GM23338 (cell line): Measurements from ENCODE around the gene SMIM33. TPM values are rescaled to one million over a fixed set of nuclear protein-coding genes. Genes with fewer than 3 reads are reported as not detected.

ENCODE experiments used
- ATAC-seq: fragments of 200-7000 bp; cut with Tn5 transposase; 3 replicates; pipeline ENCODE4 v1.9.1; 2020
- DNase-seq: peaks from one replicate; pipeline ENCODE4 v3.0.0-alpha.2; 2015; ENCODE audit warnings: low spot score
- H2AFZ ChIP-seq: fragments of 200-600 bp; sonication (generic); 2 replicates; pipeline ENCODE4 v1.8.0; 2016; ENCODE audit warnings: antibody characterized with exemption, mild to moderate bottlenecking, moderate library complexity
- H3F3A ChIP-seq: fragments of 200-600 bp; sonication (generic); replicated peaks from 2 replicates; pipeline ENCODE4 v1.8.0; 2017; ENCODE audit warnings: antibody characterized with exemption, mixed run types, low read depth
- H3K27ac ChIP-seq: fragments of 200-600 bp; sonication (generic); 2 replicates; pipeline ENCODE4 v1.6.1; 2016; ENCODE audit warnings: low read depth
- H3K27me3 ChIP-seq: fragments of 200-600 bp; sonication (generic); 2 replicates; pipeline ENCODE4 v1.8.0; 2016; ENCODE audit warnings: mild to moderate bottlenecking, mixed run types, moderate library complexity; ENCODE audit not compliant: insufficient read depth
- H3K36me3 ChIP-seq: fragments of 200-600 bp; sonication (generic); 2 replicates; pipeline ENCODE4 v1.8.0; 2016; ENCODE audit warnings: mild to moderate bottlenecking; ENCODE audit not compliant: insufficient read depth
- H3K4me1 ChIP-seq: fragments of 200-600 bp; sonication (generic); 2 replicates; pipeline ENCODE4 v1.8.0; 2016; ENCODE audit warnings: mild to moderate bottlenecking, moderate library complexity; ENCODE audit not compliant: insufficient read depth
- H3K4me2 ChIP-seq: fragments of 200-600 bp; sonication (generic); 2 replicates; pipeline ENCODE4 v1.7.1; 2017; ENCODE audit warnings: mixed run types
- H3K4me3 ChIP-seq: fragments of 200-600 bp; sonication (generic); 2 replicates; pipeline ENCODE4 v1.6.1; 2016; ENCODE audit warnings: mixed run types
- H3K79me2 ChIP-seq: fragments of 200-600 bp; sonication (generic); replicated peaks from 2 replicates; pipeline ENCODE4 v1.8.0; 2017; ENCODE audit warnings: mild to moderate bottlenecking; ENCODE audit not compliant: insufficient read depth
- H3K9me2 ChIP-seq: fragments of 200-600 bp; sonication (generic); 2 replicates; pipeline ENCODE4 v1.8.0; 2017; ENCODE audit not compliant: insufficient read depth
- H4K20me1 ChIP-seq: fragments of 200-600 bp; sonication (generic); replicated peaks from 2 replicates; pipeline ENCODE4 v1.8.0; 2017; ENCODE audit warnings: mild to moderate bottlenecking; ENCODE audit not compliant: insufficient read depth
- H3K27ac Mint-ChIP-seq: 2 replicates; pipeline ENCODE4 v1.8.0; 2020; ENCODE audit warnings: inconsistent platforms, mild to moderate bottlenecking, moderate library complexity, mixed read lengths
- H3K27me3 Mint-ChIP-seq: 3 replicates; pipeline ENCODE4 v1.8.0; 2022; ENCODE audit warnings: low read depth, mild to moderate bottlenecking, moderate library complexity, mixed read lengths, inconsistent platforms; ENCODE audit not compliant: insufficient read depth, poor library complexity
- H3K36me3 Mint-ChIP-seq: 3 replicates; pipeline ENCODE4 v1.8.0; 2021; ENCODE audit warnings: low read depth, mild to moderate bottlenecking, inconsistent platforms, moderate library complexity, mixed read lengths
- H3K4me1 Mint-ChIP-seq: 3 replicates; pipeline ENCODE4 v1.8.0; 2020; ENCODE audit warnings: mild to moderate bottlenecking, inconsistent platforms, mixed read lengths
- H3K4me3 Mint-ChIP-seq: 3 replicates; pipeline ENCODE4 v1.8.0; 2021; ENCODE audit warnings: moderate library complexity, mild to moderate bottlenecking, inconsistent platforms, mixed read lengths
- H3K9me3 Mint-ChIP-seq: 3 replicates; pipeline ENCODE4 v1.8.0; 2020; ENCODE audit warnings: moderate library complexity, mild to moderate bottlenecking, inconsistent platforms, mixed read lengths
- CREB1 ChIP-seq: fragments of 250-450 bp; sonication (Bioruptor Pico); IDR thresholded peaks from 2 replicates; pipeline ENCODE4 v1.5.0; 2020; ENCODE audit warnings: low read depth, mild to moderate bottlenecking, moderate library complexity
- EZH2 ChIP-seq: fragments of 200-600 bp; sonication (generic); IDR thresholded peaks from one replicate; pipeline ENCODE4 v1.8.0; 2017; ENCODE audit warnings: antibody characterized with exemption, mild to moderate bottlenecking, low read depth; ENCODE audit not compliant: unreplicated experiment
- JUNB ChIP-seq: IDR thresholded peaks from one replicate; pipeline ENCODE4 v1.6.1; 2016; ENCODE audit warnings: antibody characterized with exemption; ENCODE audit not compliant: unreplicated experiment
- NANOG ChIP-seq: IDR thresholded peaks from 2 replicates; pipeline ENCODE4 v1.6.1; 2016; ENCODE audit warnings: antibody characterized with exemption, borderline replicate concordance
- REST ChIP-seq: IDR thresholded peaks from one replicate; pipeline ENCODE4 v1.6.1; 2018; ENCODE audit warnings: antibody characterized with exemption; ENCODE audit not compliant: unreplicated experiment
- STAT1 ChIP-seq: IDR thresholded peaks from one replicate; pipeline ENCODE4 v1.6.1; 2016; ENCODE audit warnings: antibody characterized with exemption; ENCODE audit not compliant: unreplicated experiment
- ZNF114 ChIP-seq: fragments of 250-450 bp; sonication (Bioruptor Pico); IDR thresholded peaks from 2 replicates; pipeline ENCODE4 v1.5.0; 2020; ENCODE audit warnings: mild to moderate bottlenecking, moderate library complexity
- ZNF331 ChIP-seq: fragments of 250-450 bp; sonication (Bioruptor Pico); IDR thresholded peaks from 2 replicates; pipeline ENCODE4 v1.5.0; 2020; ENCODE audit warnings: low read depth, mild to moderate bottlenecking, moderate library complexity
- ZNF462 ChIP-seq: fragments of 250-450 bp; sonication (Bioruptor Pico); IDR thresholded peaks from 2 replicates; pipeline ENCODE4 v1.5.0; 2020; ENCODE audit warnings: mild to moderate bottlenecking, moderate library complexity
- polyA plus RNA-seq: library from polyadenylated mRNA; unstranded; fragments of >200 nt; fragmentation: Nextera tagmentation; extraction: Ambion mirVana; gene quantifications from 2 replicates; pipeline ENCODE4 v1.2.1, GENCODE V29; 2016
- total RNA-seq: library from RNA; depleted of rRNA; stranded (reverse); fragments of >200 nt; shearing (Covaris generic); gene quantifications from 2 replicates; pipeline ENCODE4 v1.2.3, GENCODE V29; 2014

Gene SMIM33
- total and polyA plus RNA-seq, 2 experiments from 2014 or later = not detected

GRCh38 chr5:139492700-139493192 is 21.9 kb downstream of the SMIM33 start:
- no peak for ATAC-seq

GRCh38 chr5:139494256-139494655 is 23.5 kb downstream of the SMIM33 start:
- Histone ChIP-seq H3K4me2 (no peak overlapping the region), H3K4me3 (no peak overlapping the region)
- TF ChIP-seq ZNF114 (CRISPR knock-in tag) = no peak
- TF ChIP-seq ZNF331 = no peak
- no peak for TF ChIP-seq NANOG
- TF ChIP-seq JUNB = no peak
- no peak for TF ChIP-seq STAT1
- TF ChIP-seq EZH2 = no peak
- TF ChIP-seq ZNF462 = no peak
- no peak for TF ChIP-seq CREB1 (CRISPR knock-in tag)

More at GRCh38 chr5:139492700-139493192, 21.9 kb downstream of the SMIM33 start:
- Histone ChIP-seq H3K4me3 (no peak overlapping the region), H3K36me3 (no peaks in the 10 kb centered on the region), H3F3A (no peaks in the 10 kb centered on the region), H3K27me3 (no peaks in the 10 kb centered on the region), H3K4me1 (no peaks in the 10 kb centered on the region), H3K79me2 (no peaks in the 10 kb centered on the region), H3K27ac (no peak overlapping the region), H3K9me2 (no peaks in the 10 kb centered on the region), H3K4me2 (no peak overlapping the region), H4K20me1 (no peaks in the 10 kb centered on the region), H2AFZ (no peak overlapping the region)
- H3K4me3 Mint-ChIP-seq = no peak overlapping the region
- no peaks in the 10 kb centered on the region for H3K9me3 Mint-ChIP-seq
- no peak for TF ChIP-seq REST
- no peak for TF ChIP-seq CREB1 (CRISPR knock-in tag)
- TF ChIP-seq JUNB = no peak
- no peak overlapping the region for H3K27ac Mint-ChIP-seq
- H3K27me3 Mint-ChIP-seq = peaks cover 8% of the 10 kb centered on the region
- DNase-seq = no peak
- H3K36me3 Mint-ChIP-seq = no peaks in the 10 kb centered on the region
- no peaks in the 10 kb centered on the region for H3K4me1 Mint-ChIP-seq

More at GRCh38 chr5:139494256-139494655, 23.5 kb downstream of the SMIM33 start:
- Mint-ChIP-seq H3K4me3 (no peak overlapping the region), H3K27me3 (peaks cover 8% of the 10 kb centered on the region), H3K4me1 (no peaks in the 10 kb centered on the region), H3K9me3 (no peaks in the 10 kb centered on the region), H3K36me3 (no peaks in the 10 kb centered on the region), H3K27ac (no peak overlapping the region)
- no peaks in the 10 kb centered on the region for H3K4me1 ChIP-seq
- no peaks in the 10 kb centered on the region for H3F3A ChIP-seq
- no peaks in the 10 kb centered on the region for H3K79me2 ChIP-seq
- ATAC-seq = no peak
- no peak for DNase-seq
- no peaks in the 10 kb centered on the region for H3K36me3 ChIP-seq
- H2AFZ ChIP-seq = no peak overlapping the region
- H3K27ac ChIP-seq = no peak overlapping the region
- H3K27me3 ChIP-seq = no peaks in the 10 kb centered on the region
- no peaks in the 10 kb centered on the region for H3K9me2 ChIP-seq
- no peaks in the 10 kb centered on the region for H4K20me1 ChIP-seq
